CD14-positive monocyte (primary cell): ENCODE data around the gene SERPINA12. TPM values are rescaled to one million over a fixed set of nuclear protein-coding genes. Genes with fewer than 3 reads are reported as not detected.

Source experiments
- DNase-seq, 3 donors: peaks; one replicate each; pipeline ENCODE4 v3.0.0-alpha.2; 2011 to 2022
- H2AFZ ChIP-seq: 2 replicates; pipeline ENCODE4 v1.6.0; 2012; ENCODE audit warnings: mild to moderate bottlenecking, low read depth, low read length, inconsistent platforms; ENCODE audit not compliant: insufficient read depth, poor library complexity, severe bottlenecking
- H3K27ac ChIP-seq, 2 donors: 1 replicate in 1 of 2; 2 replicates in 1 of 2; pipeline ENCODE4 v1.5.1; 2012 to 2013; ENCODE audit warnings: low read length in 2 of 2, control low read depth in 1 of 2, inconsistent platforms in 1 of 2, low read depth in 1 of 2, mild to moderate bottlenecking in 1 of 2
- H3K27me3 ChIP-seq, 2 donors: one replicate each; pipeline versions ENCODE4 v1.6.0 to v1.6.1; 2011 to 2013; ENCODE audit warnings: low read length in 2 of 2; ENCODE audit not compliant: control insufficient read depth in 2 of 2, insufficient read depth in 2 of 2
- H3K36me3 ChIP-seq, 2 donors: replicated peaks in 1 of 2; 1 replicate in 1 of 2; 2 replicates in 1 of 2; pipeline versions ENCODE4 v1.5.1 to v1.6.1; 2012 to 2013; ENCODE audit warnings: low read length in 2 of 2, control low read depth in 1 of 2, inconsistent platforms in 1 of 2, mild to moderate bottlenecking in 1 of 2; ENCODE audit not compliant: insufficient read depth in 2 of 2, control insufficient read depth in 1 of 2
- H3K4me1 ChIP-seq, 2 donors: 1 replicate in 1 of 2; 2 replicates in 1 of 2; pipeline versions ENCODE4 v1.5.1 to v1.6.1; 2012 to 2013; ENCODE audit warnings: low read length in 2 of 2, control low read depth in 1 of 2, inconsistent platforms in 1 of 2, mild to moderate bottlenecking in 1 of 2, moderate library complexity in 1 of 2; ENCODE audit not compliant: insufficient read depth in 2 of 2, control insufficient read depth in 1 of 2
- H3K4me2 ChIP-seq: replicated peaks from 2 replicates; pipeline ENCODE3; 2012; ENCODE audit warnings: low read length, moderate library complexity, mild to moderate bottlenecking; ENCODE audit not compliant: poor library complexity, severe bottlenecking; ENCODE audit errors: extremely low read depth
- H3K4me3 ChIP-seq, 3 experiments: fragments of 200-600 bp in 1 of 3; sonication (generic) in 1 of 3; replicated peaks in 1 of 3; 1 replicate in 2 of 3; 2 replicates in 1 of 3; pipeline ENCODE4 v1.5.1; 2011 to 2013; ENCODE audit warnings: low read length in 3 of 3, mild to moderate bottlenecking in 3 of 3, control low read depth in 2 of 3, low read depth in 2 of 3, inconsistent platforms in 1 of 3, moderate library complexity in 1 of 3
- H3K79me2 ChIP-seq: 2 replicates; pipeline ENCODE4 v1.6.0; 2012; ENCODE audit warnings: mild to moderate bottlenecking, control low read depth, inconsistent platforms, low read length, moderate library complexity; ENCODE audit not compliant: insufficient read depth
- H3K9ac ChIP-seq: 2 replicates; pipeline ENCODE4 v1.6.0; 2017; ENCODE audit warnings: low read length, mild to moderate bottlenecking; ENCODE audit not compliant: insufficient read depth, poor library complexity, severe bottlenecking
- H3K9me3 ChIP-seq, 2 donors: replicated peaks in 1 of 2; 1 replicate in 1 of 2; 2 replicates in 1 of 2; pipeline versions ENCODE4 v1.5.1 to v1.6.1; 2012 to 2013; ENCODE audit warnings: low read length in 2 of 2, control low read depth in 1 of 2; ENCODE audit not compliant: control insufficient read depth in 1 of 2, insufficient read depth in 1 of 2
- H4K20me1 ChIP-seq: 2 replicates; pipeline ENCODE4 v1.6.0; 2012; ENCODE audit warnings: mild to moderate bottlenecking, low read length, control low read depth, moderate library complexity; ENCODE audit not compliant: insufficient read depth
- H3K27ac Mint-ChIP-seq, 7 donors: one replicate each; pipeline ENCODE4 v1.8.0; 2020; ENCODE audit warnings: mild to moderate bottlenecking in 7 of 7, mixed read lengths in 7 of 7, moderate library complexity in 6 of 7, inconsistent platforms in 2 of 7
- H3K27me3 Mint-ChIP-seq, 3 donors: one replicate each; pipeline ENCODE4 v1.8.0; 2021 to 2022; ENCODE audit warnings: low read depth in 3 of 3, mild to moderate bottlenecking in 3 of 3, mixed read lengths in 3 of 3, moderate library complexity in 3 of 3, inconsistent platforms in 1 of 3
- H3K36me3 Mint-ChIP-seq, 2 donors: one replicate each; pipeline ENCODE4 v1.8.0; 2020; ENCODE audit warnings: mixed read lengths in 2 of 2, inconsistent platforms in 1 of 2, mild to moderate bottlenecking in 1 of 2
- H3K4me1 Mint-ChIP-seq: one replicate; pipeline ENCODE4 v1.8.0; 2020; ENCODE audit warnings: mild to moderate bottlenecking, mixed read lengths
- H3K4me3 Mint-ChIP-seq, 2 donors: one replicate each; pipeline ENCODE4 v1.8.0; 2020; ENCODE audit warnings: mild to moderate bottlenecking in 2 of 2, mixed read lengths in 2 of 2, moderate library complexity in 1 of 2
- H3K9me3 Mint-ChIP-seq, 7 donors: one replicate each; pipeline ENCODE4 v1.8.0; 2020 to 2022; ENCODE audit warnings: mixed read lengths in 7 of 7, mild to moderate bottlenecking in 6 of 7, moderate library complexity in 6 of 7, inconsistent platforms in 2 of 7
- CTCF ChIP-seq: fragments of 200-600 bp; IDR thresholded peaks from one replicate; pipeline ENCODE4 v1.8.0; 2022; ENCODE audit warnings: antibody characterized with exemption, mild to moderate bottlenecking
- WGBS: methylation state at CpG from one replicate; pipeline ENCODE4 v1.1.5; 2013; ENCODE audit warnings: missing lambda C conversion rate; ENCODE audit not compliant: insufficient coverage; 5-methylcytosine and 5-hydroxymethylcytosine counted together
- intact Hi-C, 2 donors: fragments of 100-400 bp; cut with micrococcal nuclease; formaldehyde crosslinking; loops; one replicate each; pipeline versions ENCODE4 v1.15.0 to v1.15.1; 2023
- polyA plus RNA-seq, 3 donors: library from polyadenylated mRNA; depleted of rRNA in 1 of 3; unstranded in 2 of 3; stranded (reverse) in 1 of 3; fragments of 300-500 nt in 2 of 3; fragments of >200 nt in 1 of 3; fragmentation: Illumina TruSeq in 2 of 3; gene quantifications; 1 replicate in 2 of 3; 2 replicates in 1 of 3; pipeline ENCODE4 v1.2.3, GENCODE V29; 2012 to 2021

SERPINA12 gene
- polyA plus RNA-seq, 3 donors, result not detected

GRCh38 chr14:94499673-94500072, 9.6 kb downstream of the SERPINA12 start:
- TF ChIP-seq CTCF, result no peak
- 83% methylated on average over 2 of the region's 2 CpGs for WGBS
- H3K79me2 ChIP-seq, result no peaks in the 10 kb centered on the region

GRCh38 chr14:94498215-94498614, 11.1 kb downstream of the SERPINA12 start:
- Histone ChIP-seq H3K9ac (no peak overlapping the region), H3K4me2 (no peak overlapping the region), H3K4me1 (no peaks in the 10 kb centered on the region), H3K9me3 (no peaks in the 10 kb centered on the region), H3K27ac (no peak overlapping the region), H3K4me3 (no peak overlapping the region), H4K20me1 (no peaks in the 10 kb centered on the region), H3K27me3 (no peaks in the 10 kb centered on the region), H3K79me2 (no peaks in the 10 kb centered on the region), H3K36me3 (no peaks in the 10 kb centered on the region), H2AFZ (no peak overlapping the region)
- DNase-seq, result no peak
- no peaks in the 10 kb centered on the region for H3K36me3 Mint-ChIP-seq
- H3K4me1 Mint-ChIP-seq, result no peaks in the 10 kb centered on the region
- no peak overlapping the region for H3K27ac Mint-ChIP-seq
- 86% methylated on average over 1 of the region's 3 CpGs for WGBS
- H3K4me3 Mint-ChIP-seq, result no peak overlapping the region
- peaks cover 2 to 7% (median 2%) of the 10 kb centered on the region in 3 donors for H3K27me3 Mint-ChIP-seq
- intact Hi-C loops, result no loop called here
- no peaks in the 10 kb centered on the region for H3K9me3 Mint-ChIP-seq
- TF ChIP-seq CTCF, result no peak

More at GRCh38 chr14:94499673-94500072, 9.6 kb downstream of the SERPINA12 start:
- Histone ChIP-seq H3K27ac (no peak overlapping the region), H3K27me3 (no peaks in the 10 kb centered on the region), H3K9me3 (no peaks in the 10 kb centered on the region), H3K4me1 (no peaks in the 10 kb centered on the region), H2AFZ (no peak overlapping the region), H3K4me3 (no peak overlapping the region), H4K20me1 (no peaks in the 10 kb centered on the region), H3K9ac (no peak overlapping the region), H3K36me3 (no peaks in the 10 kb centered on the region), H3K4me2 (no peak overlapping the region)
- H3K4me1 Mint-ChIP-seq, result no peaks in the 10 kb centered on the region
- no peak for DNase-seq
- H3K27me3 Mint-ChIP-seq, result peaks cover 2 to 5% (median 2%) of the 10 kb centered on the region in 3 donors
- no peak overlapping the region for H3K4me3 Mint-ChIP-seq
- intact Hi-C loops, result no loop called here
- H3K36me3 Mint-ChIP-seq, result no peaks in the 10 kb centered on the region
- H3K9me3 Mint-ChIP-seq, result no peaks in the 10 kb centered on the region
- H3K27ac Mint-ChIP-seq, result no peak overlapping the region
